ENCODE measurements around the gene LTF. TPM values are rescaled to one million over a fixed set of nuclear protein-coding genes. Genes with fewer than 3 reads are reported as not detected.
"Not testable (repeated sequence)": the region's sequence is repeated elsewhere in the genome, so short reads cannot be mapped to it uniquely, and the experiment has no call there.

LTF gene
- total RNA-seq, 1 donor from 2014 or later, result not detected

GRCh38 chr3:46440531-46441294, 24.0 kb downstream of the LTF start:
- Mint-ChIP-seq H3K4me3 (peak overlapping the region; percentile 17), H3K36me3 (ENCODE audit: low read depth) (no peaks in the 10 kb centered on the region), H3K27me3 (no peaks in the 10 kb centered on the region), H3K27ac (peak overlapping the region; percentile 41), H3K9me3 (no peaks in the 10 kb centered on the region), H3K4me1 (peaks cover 39% of the 10 kb centered on the region)
- ChIA-PET CTCF (no interaction called here), POLR2A (no interaction called here)
- intact Hi-C loops (cut with micrococcal nuclease), result loop anchor here (2.0 to 5.0 kb wide), 4 partner anchors 58 to 503 kb away; no protein-coding TSS in a partner anchor
- DNase-seq, result no peak
- peak; percentile 77 for ATAC-seq (ENCODE audit: low read depth)
- no peak for TF ChIP-seq CTCF (IDR thresholded peaks at IDR 0.05)

GRCh38 chr3:46438831-46439230, 25.9 kb downstream of the LTF start:
- ChIA-PET POLR2A (interaction anchor here (0.6 kb wide), 1 partner anchor 802 kb away, joined by 4 read pairs; no protein-coding TSS in a partner anchor), CTCF (no interaction called here)
- no peaks in the 10 kb centered on the region for H3K9me3 Mint-ChIP-seq
- no peak for DNase-seq
- TF ChIP-seq CTCF (IDR thresholded peaks at IDR 0.05), result no peak
- no peak for ATAC-seq (ENCODE audit: low read depth)
- H3K27me3 Mint-ChIP-seq, result no peaks in the 10 kb centered on the region
- H3K4me3 Mint-ChIP-seq, result no peak overlapping the region
- H3K4me1 Mint-ChIP-seq, result peaks cover 39% of the 10 kb centered on the region
- intact Hi-C loops (cut with micrococcal nuclease), result no loop called here
- H3K36me3 Mint-ChIP-seq (ENCODE audit: low read depth), result no peaks in the 10 kb centered on the region
- H3K27ac Mint-ChIP-seq, result no peak overlapping the region

GRCh38 chr3:46435081-46435726, 29.5 kb downstream of the LTF start:
- no peak for ATAC-seq (ENCODE audit: low read depth)
- H3K27me3 Mint-ChIP-seq, result no peaks in the 10 kb centered on the region
- H3K4me3 Mint-ChIP-seq, result no peak overlapping the region
- no peak for DNase-seq
- H3K9me3 Mint-ChIP-seq, result peaks cover 14% of the 10 kb centered on the region
- CTCF ChIA-PET, result no interaction called here
- H3K27ac Mint-ChIP-seq, result no peak overlapping the region
- H3K36me3 Mint-ChIP-seq (ENCODE audit: low read depth), result peaks cover 1% of the 10 kb centered on the region
- POLR2A ChIA-PET, result no interaction called here
- TF ChIP-seq CTCF (IDR thresholded peaks at IDR 0.05), result no peak
- intact Hi-C loops (cut with micrococcal nuclease), result no loop called here
- H3K4me1 Mint-ChIP-seq, result peaks cover 14% of the 10 kb centered on the region

GRCh38 chr3:46433841-46434240, 30.9 kb downstream of the LTF start:
- no peak for ATAC-seq (ENCODE audit: low read depth)
- TF ChIP-seq CTCF (IDR thresholded peaks at IDR 0.05), result no peak
- H3K36me3 Mint-ChIP-seq (ENCODE audit: low read depth), result peaks cover 1% of the 10 kb centered on the region
- DNase-seq, result no peak
- H3K4me1 Mint-ChIP-seq, result peaks cover 2% of the 10 kb centered on the region
- no peaks in the 10 kb centered on the region for H3K27me3 Mint-ChIP-seq
- CTCF ChIA-PET, result no interaction called here
- intact Hi-C loops (cut with micrococcal nuclease), result no loop called here
- H3K27ac Mint-ChIP-seq, result no peak overlapping the region
- POLR2A ChIA-PET, result no interaction called here
- peaks cover 14% of the 10 kb centered on the region for H3K9me3 Mint-ChIP-seq
- H3K4me3 Mint-ChIP-seq, result no peak overlapping the region

GRCh38 chr3:46433118-46433517, 31.6 kb downstream of the LTF start:
- POLR2A ChIA-PET; DNase-seq; H3K4me1 Mint-ChIP-seq; H3K4me3 Mint-ChIP-seq; ATAC-seq (ENCODE audit: low read depth); CTCF ChIA-PET; H3K27me3 Mint-ChIP-seq; H3K27ac Mint-ChIP-seq; intact Hi-C loops (cut with micrococcal nuclease); H3K36me3 Mint-ChIP-seq (ENCODE audit: low read depth): not testable (repeated sequence)
- peaks cover 14% of the 10 kb centered on the region for H3K9me3 Mint-ChIP-seq

GRCh38 chr3:46431905-46432304, 32.8 kb downstream of the LTF start:
- intact Hi-C loops (cut with micrococcal nuclease); CTCF ChIA-PET; H3K36me3 Mint-ChIP-seq (ENCODE audit: low read depth); POLR2A ChIA-PET; ATAC-seq (ENCODE audit: low read depth); H3K27ac Mint-ChIP-seq; DNase-seq; H3K27me3 Mint-ChIP-seq; H3K4me3 Mint-ChIP-seq; H3K4me1 Mint-ChIP-seq: not testable (repeated sequence)
- H3K9me3 Mint-ChIP-seq, result peaks cover 14% of the 10 kb centered on the region

GRCh38 chr3:46430879-46431278, 33.8 kb downstream of the LTF start:
- intact Hi-C loops (cut with micrococcal nuclease); H3K36me3 Mint-ChIP-seq (ENCODE audit: low read depth); POLR2A ChIA-PET; H3K27ac Mint-ChIP-seq; H3K4me3 Mint-ChIP-seq; DNase-seq; CTCF ChIA-PET; H3K27me3 Mint-ChIP-seq; ATAC-seq (ENCODE audit: low read depth); H3K4me1 Mint-ChIP-seq: not testable (repeated sequence)
- peaks cover 14% of the 10 kb centered on the region for H3K9me3 Mint-ChIP-seq

Measured in activated B cell treated with CpG ODN at 0.5 μM for 24 hours (primary cell).